GM21717 (cell line): ENCODE measurements around the gene KDM4B.

Experiments
- ATAC-seq: cut with Tn5 transposase; IDR thresholded peaks from one replicate; pipeline ENCODE4 v1.9.1; 2021; ENCODE audit warnings: mild to moderate bottlenecking, moderate library complexity; ENCODE audit not compliant: unreplicated experiment

Gene KDM4B

GRCh38 chr19:5066768-5067167, 97.9 kb downstream of the KDM4B start:
- no peak for ATAC-seq

- ATAC-seq, result no peak
Measured at GRCh38 chr19:5067678-5068077, 98.8 kb downstream of the KDM4B start.

GRCh38 chr19:5068233-5069072, 99.5 kb downstream of the KDM4B start:
- no peak for ATAC-seq

GRCh38 chr19:5070331-5070730, 101.4 kb downstream of the KDM4B start:
- no peak for ATAC-seq

GRCh38 chr19:5070930-5071329, 102.0 kb downstream of the KDM4B start:
- no peak for ATAC-seq

GRCh38 chr19:5071579-5071978, 102.7 kb downstream of the KDM4B start:
- ATAC-seq, result no peak

- ATAC-seq, result no peak
Measured at GRCh38 chr19:5072115-5072514, 103.2 kb downstream of the KDM4B start.

GRCh38 chr19:5073153-5073844, 104.4 kb downstream of the KDM4B start:
- no peak for ATAC-seq

GRCh38 chr19:5074407-5074806, 105.5 kb downstream of the KDM4B start:
- no peak for ATAC-seq

- no peak for ATAC-seq
Measured at GRCh38 chr19:5074830-5075394, 106.0 kb downstream of the KDM4B start.

GRCh38 chr19:5075597-5075996, 106.7 kb downstream of the KDM4B start:
- no peak for ATAC-seq

GRCh38 chr19:5076440-5077208, 107.7 kb downstream of the KDM4B start:
- no peak for ATAC-seq

- ATAC-seq, result no peak
Measured at GRCh38 chr19:5077209-5077515, 108.2 kb downstream of the KDM4B start.

GRCh38 chr19:5078182-5078581, 109.3 kb downstream of the KDM4B start:
- ATAC-seq, result no peak

GRCh38 chr19:5078666-5079065, 109.8 kb downstream of the KDM4B start:
- no peak for ATAC-seq

GRCh38 chr19:5079071-5079774, 110.3 kb downstream of the KDM4B start:
- no peak for ATAC-seq

- ATAC-seq, result no peak
Measured at GRCh38 chr19:5080030-5080654, 111.2 kb downstream of the KDM4B start.

- ATAC-seq, result no peak
Measured at GRCh38 chr19:5080809-5081208, 111.9 kb downstream of the KDM4B start.

- ATAC-seq, result no peak
Measured at GRCh38 chr19:5081443-5082161, 112.7 kb downstream of the KDM4B start.

GRCh38 chr19:5083547-5083965, 114.6 kb downstream of the KDM4B start:
- ATAC-seq, result no peak
